ENCODE data around the gene SLC8B1. TPM values are rescaled to one million over a fixed set of nuclear protein-coding genes. Genes with fewer than 3 reads are reported as not detected.
A peak's percentile ranks its signal among the peaks of the same experiment; 100 is the strongest.

The SLC8B1 gene
- total and polyA plus RNA-seq, 8 donors = 13.0 to 39.1 (median 19.7) TPM

DNA sequence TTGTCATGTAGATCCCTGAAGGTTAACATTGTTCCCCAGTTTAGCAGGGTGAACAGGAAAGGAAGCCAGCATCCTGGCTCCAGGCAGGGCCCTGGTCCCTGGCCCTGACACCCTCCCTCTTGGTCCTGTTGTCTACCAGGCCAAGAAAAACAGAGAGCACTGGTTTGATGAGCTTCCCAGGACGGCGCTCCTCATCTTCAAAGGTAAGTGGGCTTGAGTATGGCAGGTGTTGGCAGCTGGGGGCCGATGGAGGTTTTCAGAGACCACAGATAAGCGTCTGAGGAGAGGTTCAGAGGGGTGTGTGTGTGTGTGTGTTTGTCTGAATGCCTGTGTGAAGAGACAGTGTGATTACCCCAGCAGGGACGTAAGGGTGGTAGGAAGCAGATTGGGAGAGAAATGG lies 56.3 kb downstream of the SLC8B1 start:
- Histone ChIP-seq H3K36me3 (peaks cover 0 to 69% (median 19%) of the 10 kb centered on the region in 3 donors), H3K4me1 (no peaks in the 10 kb centered on the region), H3K9me3 (no peaks in the 10 kb centered on the region), H3K27ac (no peak overlapping the region), H3K4me3 (no peak overlapping the region), H3K27me3 (no peaks in the 10 kb centered on the region)
- ATAC-seq (no peak), FAIRE-seq (no peak), DNase-seq (peak in 1 of 6 donors; percentile 14)
- TF ChIP-seq, protein P1, sequence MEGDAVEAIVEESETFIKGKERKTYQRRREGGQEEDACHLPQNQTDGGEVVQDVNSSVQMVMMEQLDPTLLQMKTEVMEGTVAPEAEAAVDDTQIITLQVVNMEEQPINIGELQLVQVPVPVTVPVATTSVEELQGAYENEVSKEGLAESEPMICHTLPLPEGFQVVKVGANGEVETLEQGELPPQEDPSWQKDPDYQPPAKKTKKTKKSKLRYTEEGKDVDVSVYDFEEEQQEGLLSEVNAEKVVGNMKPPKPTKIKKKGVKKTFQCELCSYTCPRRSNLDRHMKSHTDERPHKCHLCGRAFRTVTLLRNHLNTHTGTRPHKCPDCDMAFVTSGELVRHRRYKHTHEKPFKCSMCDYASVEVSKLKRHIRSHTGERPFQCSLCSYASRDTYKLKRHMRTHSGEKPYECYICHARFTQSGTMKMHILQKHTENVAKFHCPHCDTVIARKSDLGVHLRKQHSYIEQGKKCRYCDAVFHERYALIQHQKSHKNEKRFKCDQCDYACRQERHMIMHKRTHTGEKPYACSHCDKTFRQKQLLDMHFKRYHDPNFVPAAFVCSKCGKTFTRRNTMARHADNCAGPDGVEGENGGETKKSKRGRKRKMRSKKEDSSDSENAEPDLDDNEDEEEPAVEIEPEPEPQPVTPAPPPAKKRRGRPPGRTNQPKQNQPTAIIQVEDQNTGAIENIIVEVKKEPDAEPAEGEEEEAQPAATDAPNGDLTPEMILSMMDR (IDR thresholded peaks at IDR 0.05) = no peak
- WGBS, 2 donors = 86 to 88% methylated on average over 5 of the region's 5 CpGs
- intact Hi-C loops (cut with DNase I) = no loop called here

DNA sequence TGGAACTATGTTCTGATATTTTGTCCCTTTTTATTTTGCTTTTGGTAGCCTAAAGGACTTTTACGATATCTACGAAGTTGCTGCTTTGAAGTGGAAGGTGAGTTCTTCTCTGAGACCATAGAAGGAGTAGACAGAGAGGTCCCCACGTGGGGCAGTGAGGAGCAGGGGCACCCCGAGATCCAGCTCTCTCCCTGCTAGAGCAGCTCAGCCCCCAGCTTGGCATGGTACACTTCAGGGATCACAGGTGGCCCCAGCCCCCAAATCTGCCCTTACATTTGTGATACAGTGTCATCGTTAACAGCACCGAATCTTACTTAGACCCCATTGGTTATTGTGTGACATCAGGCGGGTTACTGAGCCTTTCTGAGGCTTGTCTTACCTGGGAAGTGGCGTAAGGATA lies 56.8 kb downstream of the SLC8B1 start:
- ATAC-seq = no peak
- no peaks in the 10 kb centered on the region for H3K9me3 ChIP-seq
- peaks cover 0 to 3% (median 3%) of the 10 kb centered on the region in 3 donors for H3K4me1 ChIP-seq
- no peaks in the 10 kb centered on the region for H3K27me3 ChIP-seq
- DNase-seq = peak in 1 of 6 donors; percentile 17
- peaks cover 0 to 72% (median 19%) of the 10 kb centered on the region in 3 donors for H3K36me3 ChIP-seq
- intact Hi-C loops (cut with DNase I) = no loop called here
- FAIRE-seq = no peak
- H3K4me3 ChIP-seq = no peak overlapping the region
- TF ChIP-seq, protein P1 (IDR thresholded peaks at IDR 0.05) = no peak
- no peak overlapping the region for H3K27ac ChIP-seq
- 89 to 92% methylated on average over 8 of the region's 8 CpGs for WGBS, 2 donors

DNA sequence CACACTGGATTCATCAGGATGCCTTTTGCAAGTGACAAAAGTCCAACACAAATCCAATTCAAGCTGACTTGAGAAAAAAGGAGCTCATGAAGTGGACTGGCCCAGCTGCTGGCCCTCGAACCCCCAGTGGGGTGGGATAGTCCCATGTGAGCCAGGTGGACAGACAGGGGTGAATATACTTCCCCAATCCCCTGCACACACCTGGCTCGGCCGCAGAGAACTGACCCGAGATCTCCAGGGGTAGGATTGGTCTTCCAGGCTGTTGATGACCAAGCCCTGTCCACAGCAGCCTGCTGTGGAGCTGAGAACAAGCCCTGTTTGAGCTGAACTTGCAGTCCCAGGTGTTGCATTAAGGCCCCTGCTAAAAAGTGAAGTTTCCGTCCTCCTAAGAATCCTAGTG lies 57.4 kb downstream of the SLC8B1 start:
- DNase-seq (peak in 2 of 6 donors; percentile 42 to 43), FAIRE-seq (no peak), ATAC-seq (no peak)
- Histone ChIP-seq H3K27ac (no peak overlapping the region), H3K4me1 (peaks cover 1 to 10% (median 9%) of the 10 kb centered on the region in 3 donors), H3K4me3 (no peak overlapping the region), H3K27me3 (no peaks in the 10 kb centered on the region), H3K36me3 (peaks cover 0 to 70% (median 19%) of the 10 kb centered on the region in 3 donors), H3K9me3 (no peaks in the 10 kb centered on the region)
- TF ChIP-seq, protein P1 (IDR thresholded peaks at IDR 0.05) = no peak
- 93 to 97% methylated on average over 5 of the region's 5 CpGs for WGBS, 2 donors
- intact Hi-C loops (cut with DNase I) = no loop called here

DNA sequence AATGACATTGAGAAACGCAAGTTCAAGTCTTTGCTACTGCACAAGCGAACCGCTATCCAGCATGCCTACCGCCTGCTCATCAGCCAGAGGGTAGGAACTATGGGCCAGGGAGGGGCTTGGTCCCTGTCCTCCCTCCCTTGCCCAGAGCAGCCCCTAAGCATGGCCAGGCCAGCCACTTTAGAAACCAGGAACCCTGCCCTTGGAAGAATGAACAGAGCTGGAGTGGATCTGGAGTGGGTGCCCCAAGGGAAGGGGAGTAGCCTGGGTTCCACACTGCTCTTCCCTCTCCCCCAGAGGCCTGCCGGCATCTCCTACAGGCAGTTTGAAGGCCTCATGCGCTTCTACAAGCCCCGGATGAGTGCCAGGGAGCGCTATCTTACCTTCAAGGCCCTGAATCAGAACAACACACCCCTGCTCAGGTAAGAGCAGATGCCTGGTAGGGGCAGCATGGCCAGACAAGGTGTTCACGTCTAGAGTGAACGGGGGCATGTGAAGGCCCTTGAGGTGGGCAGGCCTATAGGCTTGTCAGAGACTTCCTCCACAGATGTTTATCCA lies 57.9 kb downstream of the SLC8B1 start:
- Histone ChIP-seq H3K4me3 (no peak overlapping the region), H3K4me1 (peaks cover 4 to 14% (median 11%) of the 10 kb centered on the region in 3 donors), H3K9me3 (no peaks in the 10 kb centered on the region), H3K27me3 (no peaks in the 10 kb centered on the region), H3K27ac (no peak overlapping the region), H3K36me3 (peaks cover 0 to 70% (median 19%) of the 10 kb centered on the region in 3 donors)
- intact Hi-C loops (cut with DNase I) = no loop called here
- DNase-seq (peak in 2 of 6 donors; percentile 27 to 34), FAIRE-seq (no peak), ATAC-seq (no peak)
- WGBS, 2 donors = 85 to 89% methylated on average over 10 of the region's 10 CpGs
- TF ChIP-seq, protein P1 (IDR thresholded peaks at IDR 0.05) = no peak

DNA sequence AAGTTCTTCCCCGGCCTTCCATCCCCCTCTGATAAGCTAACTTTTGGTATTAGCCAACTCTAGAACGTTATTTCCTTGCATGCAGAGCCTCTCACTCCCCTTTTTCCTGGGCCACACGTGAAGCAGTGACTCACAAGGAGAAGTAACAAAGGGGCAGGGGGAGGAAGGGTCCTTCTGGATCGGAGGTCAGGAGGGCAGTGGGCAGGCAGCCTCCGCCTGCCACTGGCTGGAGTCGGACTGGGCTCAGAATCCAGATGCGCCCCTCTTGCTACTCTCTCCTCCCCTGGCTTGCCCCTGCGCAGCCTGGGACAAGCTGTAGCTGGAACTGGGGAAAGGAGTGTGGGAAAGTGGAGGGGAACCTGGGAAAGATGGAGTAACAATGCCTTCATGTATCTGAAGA lies 58.6 kb downstream of the SLC8B1 start:
- peaks cover 0 to 67% (median 19%) of the 10 kb centered on the region in 3 donors for H3K36me3 ChIP-seq
- FAIRE-seq (no peak), ATAC-seq (no peak), DNase-seq (peak in 2 of 6 donors; percentile 26 to 31)
- intact Hi-C loops (cut with DNase I) = no loop called here
- H3K9me3 ChIP-seq = no peaks in the 10 kb centered on the region
- 84 to 86% methylated on average over 8 of the region's 8 CpGs for WGBS, 2 donors
- no peak overlapping the region for H3K4me3 ChIP-seq
- H3K27ac ChIP-seq = no peak overlapping the region
- no peaks in the 10 kb centered on the region for H3K27me3 ChIP-seq
- TF ChIP-seq, protein P1 (IDR thresholded peaks at IDR 0.05) = no peak
- peaks cover 9 to 22% (median 16%) of the 10 kb centered on the region in 3 donors for H3K4me1 ChIP-seq
